C4-2B (cell line): ENCODE results near the gene DDX6.
A peak's percentile ranks its signal among the peaks of the same experiment; 100 is the strongest.
"Not testable (repeated sequence)": the region's sequence is repeated elsewhere in the genome, so short reads cannot be mapped to it uniquely, and the experiment has no call there.

ENCODE experiments used
- H3K27ac ChIP-seq: fragments of 450-650 bp; 2 replicates; pipeline ENCODE4 v1.5.1; 2017
- CTCF ChIP-seq: fragments of 450-650 bp; conservative IDR thresholded peaks from 2 replicates; pipeline ENCODE4 v1.5.1; 2017; ENCODE audit warnings: mild to moderate bottlenecking
- ZFX ChIP-seq: fragments of 450-650 bp; IDR thresholded peaks from 2 replicates; pipeline ENCODE4 v1.6.1; 2017

The DDX6 gene

DNA sequence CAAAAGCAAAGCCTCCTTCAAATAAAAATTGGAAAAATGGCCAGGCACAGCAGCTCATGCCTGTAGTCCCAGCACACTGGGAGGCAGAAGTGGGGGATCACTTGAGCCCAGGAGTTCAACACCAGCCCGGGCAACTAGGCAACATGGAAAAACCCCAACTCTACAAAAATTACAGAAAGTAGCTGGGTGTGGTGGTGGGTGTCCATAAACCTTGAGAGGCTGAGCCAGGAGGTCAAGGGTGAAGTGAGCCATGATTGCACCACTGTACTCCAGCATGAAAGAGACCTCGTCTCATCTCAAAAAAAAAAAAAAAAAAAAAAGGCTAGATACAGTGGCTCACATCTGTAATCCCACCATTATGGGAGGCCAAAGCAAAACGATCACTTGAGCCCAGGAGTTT, 22.3 kb downstream of the DDX6 start:
- no peak for TF ChIP-seq ZFX

DNA sequence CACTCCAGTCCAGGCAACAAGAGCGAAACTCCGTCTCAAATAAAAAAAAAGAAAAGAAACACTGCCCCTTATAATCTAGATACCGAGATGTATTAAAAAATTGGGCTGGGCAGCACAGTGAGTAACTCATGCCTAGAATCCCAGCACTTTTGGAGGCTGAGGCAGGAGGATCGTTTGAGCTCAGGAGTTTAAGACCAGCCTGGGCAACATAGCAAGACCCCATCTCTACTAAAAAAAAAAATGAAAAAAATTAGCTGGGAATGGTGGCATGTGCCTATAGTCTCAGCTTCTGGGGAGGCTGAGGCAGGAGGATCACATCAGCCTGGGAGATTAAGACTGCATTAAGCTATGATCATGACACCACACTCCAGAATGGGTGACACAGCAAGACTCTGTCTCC, 24.9 kb downstream of the DDX6 start:
- no peak for TF ChIP-seq CTCF
- no peak for TF ChIP-seq ZFX
- H3K27ac ChIP-seq: peak overlapping the region; percentile 66

More for the DNA sequence above, 22.3 kb downstream of the DDX6 start:
- H3K27ac ChIP-seq: no peak overlapping the region

- H3K27ac ChIP-seq: peak overlapping the region; percentile 66
Observed at GRCh38 chr11:118765095-118765691, 25.8 kb downstream of the DDX6 start.

GRCh38 chr11:118763041-118763440, 27.9 kb downstream of the DDX6 start:
- no peak for TF ChIP-seq ZFX
- no peak for TF ChIP-seq CTCF
- no peak overlapping the region for H3K27ac ChIP-seq

GRCh38 chr11:118761981-118762380, 29.0 kb downstream of the DDX6 start:
- H3K27ac ChIP-seq: not testable (repeated sequence)

GRCh38 chr11:118757876-118758399, 33.0 kb downstream of the DDX6 start:
- TF ChIP-seq ZFX (no peak), CTCF (no peak)
- no peak overlapping the region for H3K27ac ChIP-seq

DNA sequence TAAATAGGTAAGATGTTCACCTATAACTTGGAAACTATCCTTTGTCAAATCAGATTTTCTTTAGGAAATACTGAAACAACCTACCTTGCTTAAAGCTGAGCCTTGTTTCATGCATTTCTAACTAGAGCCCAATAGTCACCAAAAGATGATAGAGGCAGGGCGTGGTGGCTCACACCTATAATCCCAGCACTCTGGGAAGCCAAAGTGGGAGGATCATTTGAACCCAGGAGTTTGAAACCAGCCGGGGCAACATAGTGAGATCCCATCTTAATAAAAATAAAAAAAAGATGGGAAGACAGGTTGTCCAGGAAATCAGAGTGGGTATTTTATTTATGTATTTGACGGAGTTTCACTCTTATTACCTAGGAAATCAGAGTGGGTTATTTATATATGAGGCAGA, 38.3 kb downstream of the DDX6 start:
- TF ChIP-seq CTCF: no peak
- TF ChIP-seq ZFX: no peak
- no peak overlapping the region for H3K27ac ChIP-seq

DNA sequence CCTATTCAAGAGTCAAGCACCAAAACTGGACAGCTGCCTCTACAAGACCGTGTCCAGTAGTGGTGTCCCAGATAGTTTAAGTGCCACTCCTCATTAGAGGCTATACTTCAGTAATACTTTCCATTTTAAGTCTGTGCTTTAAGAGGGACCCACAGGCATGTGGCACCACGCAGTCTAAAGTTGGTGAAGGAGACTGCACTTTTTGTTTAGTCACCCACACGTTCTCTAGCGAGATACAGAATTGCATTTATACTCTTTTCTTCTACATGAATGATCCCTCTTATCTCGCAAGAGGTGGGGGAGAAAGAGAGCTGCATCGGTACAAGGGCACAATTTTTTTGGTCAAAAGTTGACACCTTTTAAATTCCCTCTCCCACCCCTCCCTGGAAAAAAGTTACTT, 41.5 kb downstream of the DDX6 start:
- H3K27ac ChIP-seq: no peak overlapping the region
- no peak for TF ChIP-seq ZFX
- TF ChIP-seq CTCF: no peak

- no peak for TF ChIP-seq ZFX
- TF ChIP-seq CTCF: no peak
- H3K27ac ChIP-seq: no peak overlapping the region
Observed at GRCh38 chr11:118748056-118748455, 42.9 kb downstream of the DDX6 start.
